A549 (cell line): ENCODE results near the gene SAP130.

ENCODE experiments used
- CTCF ChIP-seq: fragments of >200 bp; sonication (Bioruptor Twin); formaldehyde crosslinking; IDR thresholded peaks from 3 replicates; pipeline ENCODE4 v1.5.1; 2016
- EP300 ChIP-seq, 2 experiments: fragments of >200 bp; sonication (Bioruptor Twin); formaldehyde crosslinking; IDR thresholded peaks; 2 replicates in 1 of 2; 3 replicates in 1 of 2; pipeline ENCODE4 v1.6.1; 2016 to 2017
- HOXB5 ChIP-seq: fragments of 250-450 bp; sonication (Bioruptor Pico); IDR thresholded peaks from 2 replicates; pipeline ENCODE4 v1.5.0; 2020; ENCODE audit warnings: mild to moderate bottlenecking, moderate library complexity
- JUN ChIP-seq, 2 experiments: fragments of >200 bp; sonication (Bioruptor Twin); formaldehyde crosslinking; IDR thresholded peaks; 2 replicates in 1 of 2; 3 replicates in 1 of 2; pipeline ENCODE4 v1.6.1; 2016 to 2017
- JUNB ChIP-seq: fragments of >200 bp; sonication (Bioruptor Twin); formaldehyde crosslinking; IDR thresholded peaks from 2 replicates; pipeline ENCODE4 v1.6.1; 2016
- KDM1A ChIP-seq: fragments of 200-600 bp; sonication (generic); IDR thresholded peaks from 2 replicates; pipeline ENCODE4 v1.6.1; 2016; ENCODE audit warnings: low read depth, mild to moderate bottlenecking
- KDM5A ChIP-seq: fragments of 200-600 bp; sonication (generic); IDR thresholded peaks from 2 replicates; pipeline ENCODE4 v1.6.1; 2016; ENCODE audit warnings: antibody characterized with exemption, mild to moderate bottlenecking
- MAZ ChIP-seq: fragments of 150-350 bp; IDR thresholded peaks from 2 replicates; pipeline ENCODE4 v1.6.1; 2014; ENCODE audit warnings: antibody characterized with exemption, low read depth, low read length, borderline replicate concordance
- MYC ChIP-seq: IDR thresholded peaks from 2 replicates; pipeline ENCODE4 v1.6.1; 2012; ENCODE audit warnings: mild to moderate bottlenecking, inconsistent platforms, low read length, improper control_type of control experiment, borderline replicate concordance
- NR3C1 ChIP-seq: fragments of >200 bp; sonication (Bioruptor Twin); formaldehyde crosslinking; IDR thresholded peaks from 3 replicates; pipeline ENCODE4 v1.6.1; 2017
- PHF8 ChIP-seq: fragments of 200-600 bp; sonication (generic); IDR thresholded peaks from 2 replicates; pipeline ENCODE4 v1.6.1; 2016; ENCODE audit warnings: low read depth, mild to moderate bottlenecking, antibody characterized with exemption, moderate library complexity, borderline replicate concordance
- RNF2 ChIP-seq: fragments of 200-600 bp; sonication (generic); IDR thresholded peaks from 2 replicates; pipeline ENCODE4 v1.6.1; 2016; ENCODE audit warnings: low read depth, mild to moderate bottlenecking, antibody characterized with exemption, moderate library complexity, borderline replicate concordance
- TF ChIP-seq, protein P1 (sequence below): fragments of 450-650 bp; IDR thresholded peaks from 2 replicates; pipeline ENCODE4 v1.6.1; 2014; ENCODE audit warnings: antibody characterized with exemption
- TF ChIP-seq, protein P2 (sequence below): fragments of 250-450 bp; sonication (Bioruptor Pico); IDR thresholded peaks from 2 replicates; pipeline ENCODE4 v1.5.0; 2021; ENCODE audit warnings: mild to moderate bottlenecking, moderate library complexity, borderline replicate concordance

GRCh38 chr2:128016620-128017019 lies 11.2 kb downstream of the SAP130 start:
- TF ChIP-seq, protein P1, sequence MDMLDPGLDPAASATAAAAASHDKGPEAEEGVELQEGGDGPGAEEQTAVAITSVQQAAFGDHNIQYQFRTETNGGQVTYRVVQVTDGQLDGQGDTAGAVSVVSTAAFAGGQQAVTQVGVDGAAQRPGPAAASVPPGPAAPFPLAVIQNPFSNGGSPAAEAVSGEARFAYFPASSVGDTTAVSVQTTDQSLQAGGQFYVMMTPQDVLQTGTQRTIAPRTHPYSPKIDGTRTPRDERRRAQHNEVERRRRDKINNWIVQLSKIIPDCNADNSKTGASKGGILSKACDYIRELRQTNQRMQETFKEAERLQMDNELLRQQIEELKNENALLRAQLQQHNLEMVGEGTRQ = no peak
- no peak for TF ChIP-seq KDM1A
- no peak for TF ChIP-seq NR3C1
- TF ChIP-seq CTCF = no peak
- no peak for TF ChIP-seq KDM5A
- no peak for TF ChIP-seq EP300 (IDR thresholded peaks at IDR 0.05)
- TF ChIP-seq PHF8 = no peak
- TF ChIP-seq HOXB5 (CRISPR knock-in tag) = no peak
- TF ChIP-seq JUN (IDR thresholded peaks at IDR 0.05) = no peak
- TF ChIP-seq MAZ = no peak
- TF ChIP-seq JUNB = no peak
- no peak for TF ChIP-seq MYC
- TF ChIP-seq, protein P2, sequence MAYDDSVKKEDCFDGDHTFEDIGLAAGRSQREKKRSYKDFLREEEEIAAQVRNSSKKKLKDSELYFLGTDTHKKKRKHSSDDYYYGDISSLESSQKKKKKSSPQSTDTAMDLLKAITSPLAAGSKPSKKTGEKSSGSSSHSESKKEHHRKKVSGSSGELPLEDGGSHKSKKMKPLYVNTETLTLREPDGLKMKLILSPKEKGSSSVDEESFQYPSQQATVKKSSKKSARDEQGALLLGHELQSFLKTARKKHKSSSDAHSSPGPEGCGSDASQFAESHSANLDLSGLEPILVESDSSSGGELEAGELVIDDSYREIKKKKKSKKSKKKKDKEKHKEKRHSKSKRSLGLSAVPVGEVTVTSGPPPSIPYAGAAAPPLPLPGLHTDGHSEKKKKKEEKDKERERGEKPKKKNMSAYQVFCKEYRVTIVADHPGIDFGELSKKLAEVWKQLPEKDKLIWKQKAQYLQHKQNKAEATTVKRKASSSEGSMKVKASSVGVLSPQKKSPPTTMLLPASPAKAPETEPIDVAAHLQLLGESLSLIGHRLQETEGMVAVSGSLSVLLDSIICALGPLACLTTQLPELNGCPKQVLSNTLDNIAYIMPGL (CRISPR knock-in tag) = no peak
- TF ChIP-seq RNF2 = no peak
